Smooth muscle cell (in vitro differentiated cells): Measurements from ENCODE around the gene WNT11. TPM values are rescaled to one million over a fixed set of nuclear protein-coding genes. Genes with fewer than 3 reads are reported as not detected.

Source experiments
- DNase-seq: peaks from one replicate; lab custom pipeline; 2025; ENCODE audit not compliant: unreplicated experiment; lab: John Stamatoyannopoulos, UW
- H2AFZ ChIP-seq: fragments of 200-600 bp; sonication (generic); 2 replicates; pipeline ENCODE4 v1.6.0; 2016; ENCODE audit warnings: antibody characterized with exemption, low read depth, mild to moderate bottlenecking
- H3F3A ChIP-seq: fragments of 200-600 bp; sonication (generic); 2 replicates; pipeline ENCODE4 v1.6.0; 2017; ENCODE audit warnings: antibody characterized with exemption, low read depth
- H3K27ac ChIP-seq: fragments of 200-600 bp; sonication (generic); 2 replicates; pipeline ENCODE4 v1.5.1; 2016; ENCODE audit warnings: low read depth, mild to moderate bottlenecking
- H3K27me3 ChIP-seq: fragments of 200-600 bp; sonication (generic); 2 replicates; pipeline ENCODE4 v1.6.1; 2016; ENCODE audit warnings: low read depth, mild to moderate bottlenecking
- H3K36me3 ChIP-seq: fragments of 200-600 bp; sonication (generic); 2 replicates; pipeline ENCODE4 v1.5.1; 2016; ENCODE audit warnings: low read depth
- H3K4me1 ChIP-seq: fragments of 200-600 bp; sonication (generic); 2 replicates; pipeline ENCODE4 v1.5.1; 2016; ENCODE audit warnings: low read depth
- H3K4me2 ChIP-seq: fragments of 200-600 bp; sonication (generic); 2 replicates; pipeline ENCODE4 v1.6.0; 2016; ENCODE audit warnings: mild to moderate bottlenecking
- H3K4me3 ChIP-seq: fragments of 200-600 bp; sonication (generic); 2 replicates; pipeline ENCODE4 v1.5.1; 2016; ENCODE audit warnings: mild to moderate bottlenecking
- H3K79me2 ChIP-seq: fragments of 200-600 bp; sonication (generic); 2 replicates; pipeline ENCODE4 v1.6.0; 2016; ENCODE audit warnings: low read depth, mild to moderate bottlenecking
- H3K9ac ChIP-seq: fragments of 200-600 bp; sonication (generic); 2 replicates; pipeline ENCODE4 v1.6.0; 2016; ENCODE audit warnings: low read depth
- H3K9me3 ChIP-seq: fragments of 200-600 bp; sonication (generic); replicated peaks from 2 replicates; pipeline ENCODE4 v1.5.1; 2016; ENCODE audit warnings: low read depth
- H4K20me1 ChIP-seq: fragments of 200-600 bp; sonication (generic); 2 replicates; pipeline ENCODE4 v1.6.0; 2016; ENCODE audit warnings: low read depth
- WGBS: methylation state at CpG from one replicate; pipeline ENCODE4 v1.1.7; 2016; ENCODE audit warnings: low lambda C conversion rate; 5-methylcytosine and 5-hydroxymethylcytosine counted together
- polyA plus RNA-seq: library from polyadenylated mRNA; unstranded; fragments of >200 nt; fragmentation: Nextera tagmentation; extraction: Ambion mirVana; gene quantifications from 2 replicates; pipeline ENCODE4 v1.2.1, GENCODE V29; 2016
- total RNA-seq: library from RNA; depleted of rRNA; stranded (reverse); fragments of >200 nt; gene quantifications from 2 replicates; pipeline ENCODE4 v1.2.3, GENCODE V29; 2014
- TF ChIP-seq, protein P1 (sequence below): fragments of 200-600 bp; sonication (generic); IDR thresholded peaks from 2 replicates; pipeline ENCODE4 v1.5.1; 2017; ENCODE audit warnings: borderline replicate concordance, mild to moderate bottlenecking, antibody characterized with exemption; ENCODE audit not compliant: insufficient read depth, poor library complexity, severe bottlenecking

Gene WNT11
- total and polyA plus RNA-seq, 2 experiments from 2014 or later, result 12.1 to 13.5 TPM

DNA sequence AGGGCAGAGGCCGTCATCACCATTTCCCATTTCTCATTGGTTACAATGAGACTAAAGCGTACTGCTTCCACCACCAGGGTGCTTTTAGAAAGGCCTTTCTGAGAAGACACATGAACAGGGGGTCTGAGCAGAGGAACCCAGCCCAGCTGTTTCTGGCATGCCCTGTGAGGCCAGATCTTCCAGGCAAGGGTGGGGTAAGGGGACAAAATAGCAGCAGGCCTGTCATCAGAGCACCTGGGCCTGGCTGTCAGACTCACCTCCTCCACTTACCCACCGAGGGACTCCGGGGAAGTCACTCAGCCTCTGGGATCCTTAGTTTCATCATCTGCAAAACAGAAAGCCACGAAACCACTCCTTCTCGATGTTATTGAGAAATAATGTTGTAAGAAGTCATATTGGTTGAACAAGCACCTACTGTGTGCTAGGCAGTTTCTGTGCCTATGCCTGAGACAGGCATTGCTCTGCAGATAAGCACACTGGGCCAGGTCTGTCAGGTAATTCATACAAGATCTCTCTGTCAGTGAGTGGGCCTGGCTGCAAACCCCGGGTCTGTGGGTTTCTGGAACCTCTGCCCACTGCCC lies 8.8 kb upstream of the WNT11 start:
- Histone ChIP-seq H3K27me3 (peaks cover 35% of the 10 kb centered on the region), H3K27ac (peak overlapping the region; percentile 62), H2AFZ (no peak overlapping the region), H3K9ac (no peak overlapping the region), H3K4me2 (no peak overlapping the region), H3K36me3 (no peaks in the 10 kb centered on the region), H4K20me1 (peaks cover 5% of the 10 kb centered on the region), H3F3A (no peaks in the 10 kb centered on the region), H3K4me1 (no peaks in the 10 kb centered on the region), H3K79me2 (no peaks in the 10 kb centered on the region), H3K4me3 (no peak overlapping the region), H3K9me3 (no peaks in the 10 kb centered on the region)
- 96% methylated on average over 7 of the region's 7 CpGs for WGBS
- TF ChIP-seq, protein P1, sequence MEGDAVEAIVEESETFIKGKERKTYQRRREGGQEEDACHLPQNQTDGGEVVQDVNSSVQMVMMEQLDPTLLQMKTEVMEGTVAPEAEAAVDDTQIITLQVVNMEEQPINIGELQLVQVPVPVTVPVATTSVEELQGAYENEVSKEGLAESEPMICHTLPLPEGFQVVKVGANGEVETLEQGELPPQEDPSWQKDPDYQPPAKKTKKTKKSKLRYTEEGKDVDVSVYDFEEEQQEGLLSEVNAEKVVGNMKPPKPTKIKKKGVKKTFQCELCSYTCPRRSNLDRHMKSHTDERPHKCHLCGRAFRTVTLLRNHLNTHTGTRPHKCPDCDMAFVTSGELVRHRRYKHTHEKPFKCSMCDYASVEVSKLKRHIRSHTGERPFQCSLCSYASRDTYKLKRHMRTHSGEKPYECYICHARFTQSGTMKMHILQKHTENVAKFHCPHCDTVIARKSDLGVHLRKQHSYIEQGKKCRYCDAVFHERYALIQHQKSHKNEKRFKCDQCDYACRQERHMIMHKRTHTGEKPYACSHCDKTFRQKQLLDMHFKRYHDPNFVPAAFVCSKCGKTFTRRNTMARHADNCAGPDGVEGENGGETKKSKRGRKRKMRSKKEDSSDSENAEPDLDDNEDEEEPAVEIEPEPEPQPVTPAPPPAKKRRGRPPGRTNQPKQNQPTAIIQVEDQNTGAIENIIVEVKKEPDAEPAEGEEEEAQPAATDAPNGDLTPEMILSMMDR, result no peak
- no peak for DNase-seq

DNA sequence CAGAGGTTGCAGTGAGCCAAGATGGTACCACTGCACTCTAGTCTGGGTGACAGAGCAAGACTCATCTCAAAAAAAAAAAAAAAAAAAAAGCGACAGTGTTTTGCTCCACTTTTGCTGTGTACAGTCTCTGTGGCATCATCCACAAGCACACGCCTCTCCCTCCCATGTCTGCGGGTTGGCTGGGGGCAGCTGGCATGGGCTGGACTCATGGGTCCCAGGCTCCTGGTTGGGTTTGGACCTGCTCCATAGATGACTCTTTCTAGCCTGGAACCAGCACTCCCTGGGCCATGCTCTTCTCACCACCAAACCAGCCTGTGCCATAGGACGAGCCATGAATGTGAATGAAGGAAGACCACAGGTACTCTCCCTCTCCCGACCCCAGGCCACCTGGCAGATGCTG lies 7.9 kb upstream of the WNT11 start:
- Histone ChIP-seq H4K20me1 (peaks cover 5% of the 10 kb centered on the region), H3K27me3 (peaks cover 41% of the 10 kb centered on the region)

DNA sequence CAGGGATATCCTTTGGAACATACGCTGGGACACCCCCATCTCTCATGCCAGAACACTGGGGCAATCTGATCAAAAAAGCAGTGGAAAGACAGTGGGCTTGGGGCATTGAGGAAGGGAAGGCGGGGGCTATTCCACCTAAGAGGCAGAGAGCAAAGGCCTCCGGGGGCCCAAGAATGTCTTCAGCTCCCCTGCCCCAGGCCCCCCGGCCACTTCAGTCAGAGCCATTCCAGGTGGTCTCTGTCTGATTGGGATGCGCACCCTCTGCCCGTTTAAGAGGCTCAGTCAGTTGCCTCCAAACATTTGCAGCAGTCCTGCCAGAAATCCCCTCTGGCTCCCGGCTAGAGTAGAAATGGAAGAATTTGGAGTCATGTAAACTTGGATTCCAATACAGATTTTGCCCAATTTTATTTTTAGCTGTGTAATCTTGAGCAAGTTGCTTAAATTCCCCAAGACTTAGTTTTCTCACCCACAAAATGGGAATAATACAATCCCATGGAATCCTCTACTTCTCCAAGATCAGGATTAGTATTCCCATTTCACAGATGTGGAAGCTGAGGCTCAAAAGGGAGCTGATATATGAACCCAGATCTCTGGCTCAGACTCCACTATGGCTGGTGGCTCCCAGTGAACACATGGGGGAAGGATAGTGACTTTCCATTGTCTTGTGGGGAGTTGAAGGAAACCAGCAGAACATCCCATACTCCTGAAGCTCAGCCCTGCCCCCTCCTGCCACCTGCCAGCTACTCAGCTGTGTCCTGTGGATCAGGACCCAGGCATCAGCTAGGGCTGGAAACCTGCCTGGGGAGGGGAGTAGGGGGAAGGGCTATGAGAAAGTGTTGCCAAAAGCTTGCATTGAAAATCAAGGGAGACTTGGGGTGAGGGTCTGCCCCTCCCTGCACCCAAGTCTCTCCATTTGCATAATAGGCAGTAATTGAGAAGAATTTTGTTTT lies 6.1 kb upstream of the WNT11 start:
- H3K9me3 ChIP-seq, result no peaks in the 10 kb centered on the region
- H3K4me3 ChIP-seq, result no peak overlapping the region
- WGBS, result 91% methylated on average over 7 of the region's 7 CpGs
- H3K4me1 ChIP-seq, result peaks cover 18% of the 10 kb centered on the region
- no peaks in the 10 kb centered on the region for H3K79me2 ChIP-seq
- H3K27me3 ChIP-seq, result peaks cover 45% of the 10 kb centered on the region
- H3K36me3 ChIP-seq, result no peaks in the 10 kb centered on the region
- no peak overlapping the region for H3K9ac ChIP-seq
- DNase-seq, result no peak
- H2AFZ ChIP-seq, result no peak overlapping the region
- H3F3A ChIP-seq, result no peaks in the 10 kb centered on the region
- TF ChIP-seq, protein P1, result no peak
- H3K4me2 ChIP-seq, result no peak overlapping the region
- H4K20me1 ChIP-seq, result peaks cover 5% of the 10 kb centered on the region
- H3K27ac ChIP-seq, result no peak overlapping the region

More for the DNA sequence above, 7.9 kb upstream of the WNT11 start:
- H3K36me3 ChIP-seq, result no peaks in the 10 kb centered on the region
- no peak overlapping the region for H3K4me2 ChIP-seq
- H3K9me3 ChIP-seq, result no peaks in the 10 kb centered on the region
- no peaks in the 10 kb centered on the region for H3F3A ChIP-seq
- no peak for DNase-seq
- H2AFZ ChIP-seq, result no peak overlapping the region
- H3K4me1 ChIP-seq, result peaks cover 5% of the 10 kb centered on the region
- no peak overlapping the region for H3K4me3 ChIP-seq
- WGBS, result 92% methylated on average over 5 of the region's 5 CpGs
- no peak overlapping the region for H3K27ac ChIP-seq
- no peak overlapping the region for H3K9ac ChIP-seq
- TF ChIP-seq, protein P1, result no peak
- H3K79me2 ChIP-seq, result no peaks in the 10 kb centered on the region
